GM21447 (cell line): Measurements from ENCODE around the gene FLNC.

Experiments
- ATAC-seq: cut with Tn5 transposase; IDR thresholded peaks from one replicate; pipeline ENCODE4 v1.9.1; 2021; ENCODE audit not compliant: unreplicated experiment

The FLNC gene

GRCh38 chr7:128877756-128878120, 47.5 kb downstream of the FLNC start:
- ATAC-seq = no peak

GRCh38 chr7:128878226-128879105, 48.3 kb downstream of the FLNC start:
- no peak for ATAC-seq

GRCh38 chr7:128879461-128879938, 49.3 kb downstream of the FLNC start:
- no peak for ATAC-seq

- no peak for ATAC-seq
These were observed 49.9 kb downstream of the FLNC start for GRCh38 chr7:128879939-128880746.

- no peak for ATAC-seq
These were observed 50.7 kb downstream of the FLNC start for GRCh38 chr7:128880791-128881457.

GRCh38 chr7:128881458-128882125, 51.4 kb downstream of the FLNC start:
- ATAC-seq = no peak

GRCh38 chr7:128882134-128882533, 51.9 kb downstream of the FLNC start:
- ATAC-seq = no peak

- peak; percentile 81 for ATAC-seq
These were observed 53.6 kb downstream of the FLNC start for GRCh38 chr7:128883622-128884448.

GRCh38 chr7:128884561-128885369, 54.6 kb downstream of the FLNC start:
- no peak for ATAC-seq

GRCh38 chr7:128885370-128886187, 55.4 kb downstream of the FLNC start:
- no peak for ATAC-seq

- no peak for ATAC-seq
These were observed 56.4 kb downstream of the FLNC start for GRCh38 chr7:128886391-128887168.

- no peak for ATAC-seq
These were observed 57.2 kb downstream of the FLNC start for GRCh38 chr7:128887169-128888038.

GRCh38 chr7:128888039-128888755, 58.0 kb downstream of the FLNC start:
- no peak for ATAC-seq

GRCh38 chr7:128888756-128889095, 58.5 kb downstream of the FLNC start:
- no peak for ATAC-seq

- no peak for ATAC-seq
These were observed 58.9 kb downstream of the FLNC start for GRCh38 chr7:128889121-128889520.
